HUDEP-2 (cell line): Measurements from ENCODE around the gene AP1S1.

Source experiments
- DNase-seq, 76 experiments: peaks; one replicate each; lab custom pipeline; 2025; ENCODE audit not compliant: unreplicated experiment in 76 of 76; lab: John Stamatoyannopoulos, UW

Gene AP1S1

DNA sequence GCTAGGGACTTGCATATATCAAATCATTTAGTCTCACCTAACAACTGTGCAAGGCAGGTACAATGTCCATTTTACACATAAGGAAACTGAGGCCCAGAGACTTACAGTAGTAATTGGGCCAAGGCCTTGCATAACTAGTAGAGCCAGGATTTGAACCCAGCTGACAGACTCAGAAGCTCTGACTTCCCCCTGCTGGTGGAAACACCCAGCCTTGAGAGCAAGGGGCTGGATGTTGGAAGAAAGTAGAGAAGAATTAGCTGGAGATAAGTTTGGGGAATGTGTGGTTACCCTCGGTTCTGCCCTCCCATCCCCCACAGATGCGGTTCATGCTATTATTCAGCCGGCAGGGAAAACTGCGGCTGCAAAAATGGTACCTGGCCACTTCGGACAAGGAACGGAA, 2.0 kb downstream of the AP1S1 start:
- peak in 2 of 76 experiments; percentile 8 to 19 for DNase-seq

DNA sequence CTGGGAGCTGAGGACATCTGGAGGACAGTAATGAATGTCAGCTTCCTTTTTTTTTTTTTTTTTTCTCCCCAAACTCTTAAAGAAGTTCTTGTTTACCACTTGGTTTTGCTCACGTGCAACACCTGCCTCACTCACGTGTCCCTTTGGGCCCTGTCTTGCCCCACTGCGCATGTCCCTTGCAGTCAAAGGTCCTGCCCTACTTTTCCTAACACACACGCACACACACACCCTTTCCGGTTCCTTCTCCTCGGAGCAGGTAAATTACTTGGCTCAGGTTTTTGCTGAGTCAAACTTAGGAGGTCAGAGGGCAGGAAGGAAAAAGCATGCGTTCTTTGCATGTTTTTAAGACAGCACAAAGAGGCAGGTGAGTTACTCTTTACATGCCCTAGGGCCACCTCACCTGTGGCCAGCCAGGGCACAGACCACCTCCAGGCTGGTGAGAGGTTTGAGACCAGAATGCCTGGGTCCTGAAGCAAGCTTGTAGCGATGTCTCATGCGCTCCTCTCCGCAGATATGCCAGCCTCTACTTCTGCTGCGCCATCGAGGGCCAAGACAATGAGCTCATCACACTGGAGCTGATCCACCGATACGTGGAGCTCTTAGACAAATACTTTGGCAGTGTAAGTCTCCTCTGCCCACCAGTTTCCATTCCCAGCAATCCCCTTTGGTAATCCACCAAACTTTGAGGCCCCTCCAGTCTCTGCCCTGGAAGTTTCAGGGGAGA, 2.8 kb downstream of the AP1S1 start:
- no peak for DNase-seq

DNA sequence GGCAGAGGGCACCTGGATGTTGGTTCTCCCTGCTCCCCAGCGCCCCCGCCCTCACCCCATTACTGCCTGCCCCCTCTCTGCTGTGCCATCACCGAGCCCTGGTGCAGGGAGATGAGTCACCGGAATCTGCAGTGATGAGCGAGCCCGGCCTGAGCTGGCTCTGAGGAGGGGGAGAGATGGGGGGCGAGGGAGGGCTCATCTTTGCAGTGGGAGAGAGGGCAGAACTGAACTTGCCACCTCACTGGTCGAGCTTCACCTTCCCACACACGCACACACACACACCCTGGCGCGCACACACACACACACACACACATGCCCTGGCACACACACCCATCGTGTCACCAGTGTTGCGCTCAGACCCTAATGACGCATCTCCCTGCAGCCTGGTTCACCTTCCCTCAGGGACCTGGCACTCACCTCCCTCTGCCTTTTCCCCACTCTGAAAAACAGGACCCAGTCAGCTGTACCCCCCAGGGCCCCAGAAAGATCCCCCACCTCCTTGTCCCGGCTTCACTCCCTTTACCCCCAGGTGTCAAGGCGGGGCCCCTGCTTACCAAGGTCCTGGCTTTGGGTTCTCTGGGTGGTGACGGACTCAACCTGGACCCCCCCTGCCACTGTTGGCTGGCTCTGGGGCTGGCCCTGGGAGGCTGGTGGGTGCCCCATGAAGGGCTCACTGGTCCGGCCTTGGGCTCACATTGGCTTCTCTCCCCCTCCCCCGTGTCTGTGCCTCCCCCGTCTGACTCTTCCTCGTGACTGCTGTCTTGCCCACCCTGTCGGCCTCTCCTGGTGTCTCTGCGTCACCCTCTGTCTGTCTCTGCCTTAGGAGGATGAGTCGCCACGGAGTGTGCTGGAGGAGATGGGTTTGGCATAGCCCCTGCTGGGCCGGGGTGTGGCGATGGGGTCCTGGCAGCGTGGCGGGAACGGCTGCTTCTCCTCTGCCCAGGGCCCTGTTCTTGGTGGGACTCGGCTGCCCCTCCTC, 5.7 kb downstream of the AP1S1 start:
- no peak for DNase-seq

DNA sequence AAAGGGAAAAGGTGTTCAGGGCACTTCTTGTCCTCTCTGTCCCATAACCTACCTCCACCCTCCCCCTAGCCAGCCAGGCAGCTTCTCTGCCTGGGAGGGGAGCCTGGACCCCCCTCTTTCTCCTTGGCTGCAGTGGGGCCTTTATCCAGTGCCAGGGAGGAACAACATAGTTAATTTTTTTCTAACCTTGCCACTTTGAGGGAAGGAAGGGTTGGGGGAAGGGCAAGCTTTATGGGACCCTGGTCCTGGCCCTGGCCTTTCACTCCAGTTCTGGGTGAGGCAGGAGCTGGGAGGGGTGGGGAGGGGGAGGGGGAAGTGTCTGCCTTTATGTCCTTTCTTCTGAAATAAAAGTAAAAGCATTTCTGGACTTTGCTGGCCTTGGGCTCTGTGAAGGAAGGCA, 6.6 kb downstream of the AP1S1 start:
- no peak for DNase-seq

DNA sequence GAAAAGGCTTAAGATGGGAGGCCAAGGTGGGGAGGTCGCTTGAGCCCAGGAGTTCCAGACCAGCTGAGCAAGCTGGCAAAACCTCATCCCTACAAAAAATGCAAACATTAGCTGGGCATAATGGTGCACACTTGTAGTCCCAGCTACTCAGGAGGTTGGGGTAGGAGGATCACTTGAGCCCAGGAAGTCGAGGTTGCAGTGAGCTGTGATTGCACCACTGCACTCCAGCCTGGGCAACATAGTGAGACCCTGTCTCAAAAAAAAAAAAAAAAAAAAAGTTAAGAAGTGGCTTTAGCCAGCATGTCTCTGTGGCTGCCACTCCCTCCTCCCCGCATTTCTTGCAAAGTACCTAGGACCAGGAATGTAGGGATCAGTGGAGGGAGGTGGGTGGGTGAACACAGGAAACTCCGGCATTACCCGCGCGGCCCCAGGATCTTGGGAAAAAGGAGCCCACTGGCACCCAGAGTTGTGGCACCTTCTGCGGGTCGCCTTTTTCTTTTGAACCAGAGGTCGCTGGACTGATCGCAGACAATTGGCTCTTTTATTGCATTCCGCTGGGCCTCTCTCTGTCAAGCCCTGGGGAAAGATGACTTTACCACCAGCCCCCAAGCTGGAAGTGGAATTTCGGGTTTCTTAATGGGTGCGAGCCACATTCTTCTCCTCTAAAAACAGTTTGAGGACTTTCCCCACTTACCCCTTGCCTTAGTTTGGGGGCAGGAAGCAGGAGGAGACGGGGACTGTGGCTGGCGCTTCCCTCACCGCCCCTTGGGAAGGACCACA, 7.6 kb downstream of the AP1S1 start:
- no peak for DNase-seq

DNA sequence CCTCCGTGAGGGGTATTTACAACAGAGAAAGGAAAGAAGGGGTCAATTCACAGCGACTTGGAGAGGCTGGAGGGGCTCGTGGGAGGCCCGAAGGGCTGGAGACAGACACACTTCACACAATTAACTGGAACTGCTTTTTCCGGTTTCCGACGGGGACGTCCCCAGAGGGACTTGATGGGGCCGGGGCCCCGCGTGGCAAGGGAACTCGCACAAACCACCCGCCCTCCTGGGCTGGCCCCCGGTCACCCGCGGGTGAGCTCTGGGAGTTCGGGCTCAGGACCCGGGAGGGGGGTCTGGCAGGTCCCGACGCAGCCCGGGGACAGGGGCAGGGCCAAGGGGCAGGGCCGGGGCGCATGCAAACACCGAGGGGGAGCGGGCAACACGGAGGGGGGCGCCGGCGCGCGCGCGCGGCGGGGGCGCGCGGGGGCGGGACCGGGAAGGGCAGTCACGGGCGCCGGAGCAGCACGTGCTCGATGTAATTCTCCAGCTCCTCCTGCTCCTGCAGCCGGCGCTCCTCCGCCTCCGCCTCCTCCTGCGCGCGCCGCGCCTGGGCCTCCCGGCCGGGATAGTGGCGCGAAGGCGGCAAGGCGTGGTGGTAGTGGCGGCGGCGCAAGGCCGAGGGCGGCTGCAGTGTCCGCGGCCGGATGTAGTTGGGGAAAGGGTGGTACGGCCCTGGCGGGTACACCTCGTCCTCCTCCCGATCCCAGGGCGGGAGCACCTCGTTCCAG, 8.4 kb downstream of the AP1S1 start:
- DNase-seq, result peak in 63 of 76 experiments; percentile 3 to 86 (median 61)

DNA sequence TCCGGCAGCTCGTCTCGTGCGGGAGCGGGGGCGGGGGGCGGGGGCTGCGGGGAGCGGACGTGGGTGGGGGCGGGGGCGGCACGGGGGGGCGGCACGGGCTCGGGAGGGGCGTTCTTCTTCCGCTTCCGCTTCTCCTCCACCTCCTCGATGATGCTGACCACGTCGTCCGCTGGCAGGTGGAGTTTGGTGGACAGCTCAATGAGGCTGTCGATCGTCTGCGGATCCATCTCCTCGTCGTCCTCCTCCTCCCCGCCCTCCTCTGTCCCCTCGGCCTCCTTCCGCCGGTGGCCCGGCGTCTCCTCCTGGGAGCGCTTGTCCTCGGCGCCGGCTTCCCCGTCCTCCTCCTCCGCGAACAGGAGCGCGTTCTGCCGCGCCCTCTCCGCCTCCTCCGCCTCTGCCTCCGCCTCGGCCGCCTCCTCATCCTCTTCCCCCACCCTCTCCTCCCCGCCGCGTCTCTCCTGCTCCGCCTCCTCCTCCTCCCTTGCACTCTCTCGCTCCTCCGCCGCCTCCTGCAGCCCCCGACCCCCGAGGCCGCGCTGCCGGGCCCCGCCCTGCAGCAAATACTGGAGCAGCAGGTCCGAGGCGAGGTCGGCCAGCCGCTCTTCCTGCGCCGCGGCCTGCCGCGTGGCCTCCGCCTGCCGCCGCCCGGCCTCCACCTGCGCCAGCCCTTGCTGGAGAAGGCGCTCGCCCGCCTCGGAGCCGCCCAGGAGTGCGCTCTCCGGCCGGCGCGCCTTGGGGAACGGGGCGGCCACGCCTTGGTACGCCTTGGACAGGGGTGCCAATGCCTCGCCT, 9.2 kb downstream of the AP1S1 start:
- peak in 67 of 76 experiments; percentile 4 to 86 (median 62) for DNase-seq

DNA sequence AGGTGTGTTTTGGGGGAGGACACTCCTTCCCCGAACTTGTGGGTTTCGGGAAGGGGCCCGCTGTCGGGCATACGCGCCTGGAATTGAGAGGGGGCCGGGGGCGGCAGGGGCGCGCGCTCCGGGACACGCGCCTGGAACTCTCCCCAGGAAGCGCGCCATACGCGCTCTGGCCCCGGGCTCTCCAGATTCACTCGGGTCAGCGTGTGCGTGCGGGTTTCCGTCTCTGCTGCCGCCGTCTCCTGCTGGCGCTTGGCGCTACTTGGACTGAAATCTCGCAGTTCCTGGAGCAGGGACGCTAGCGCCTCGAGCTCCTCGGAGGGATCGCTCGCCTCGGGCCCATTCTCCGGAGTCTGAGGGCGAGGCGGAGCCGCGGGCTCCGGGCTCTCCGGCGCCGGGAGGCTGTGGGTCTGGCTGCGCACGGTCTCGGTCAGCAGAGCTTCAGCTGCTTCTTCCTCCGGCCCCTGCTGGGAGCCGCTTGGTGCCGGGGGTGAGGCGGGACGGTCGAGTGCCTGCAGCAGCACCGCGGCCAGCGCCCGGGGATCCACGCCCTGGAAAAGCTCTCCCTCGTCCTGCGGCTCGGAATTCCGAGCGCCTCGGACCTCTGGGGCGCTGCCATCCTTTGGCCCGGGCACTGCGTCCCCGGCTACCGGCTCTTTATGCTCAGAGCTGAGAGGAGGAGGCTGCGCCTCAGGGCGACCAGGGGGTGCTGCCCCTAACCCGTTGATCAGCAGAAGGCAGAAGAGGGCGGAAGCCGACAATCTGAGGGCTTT, 10.0 kb downstream of the AP1S1 start:
- peak in 21 of 76 experiments; percentile 7 to 36 (median 15) for DNase-seq

DNA sequence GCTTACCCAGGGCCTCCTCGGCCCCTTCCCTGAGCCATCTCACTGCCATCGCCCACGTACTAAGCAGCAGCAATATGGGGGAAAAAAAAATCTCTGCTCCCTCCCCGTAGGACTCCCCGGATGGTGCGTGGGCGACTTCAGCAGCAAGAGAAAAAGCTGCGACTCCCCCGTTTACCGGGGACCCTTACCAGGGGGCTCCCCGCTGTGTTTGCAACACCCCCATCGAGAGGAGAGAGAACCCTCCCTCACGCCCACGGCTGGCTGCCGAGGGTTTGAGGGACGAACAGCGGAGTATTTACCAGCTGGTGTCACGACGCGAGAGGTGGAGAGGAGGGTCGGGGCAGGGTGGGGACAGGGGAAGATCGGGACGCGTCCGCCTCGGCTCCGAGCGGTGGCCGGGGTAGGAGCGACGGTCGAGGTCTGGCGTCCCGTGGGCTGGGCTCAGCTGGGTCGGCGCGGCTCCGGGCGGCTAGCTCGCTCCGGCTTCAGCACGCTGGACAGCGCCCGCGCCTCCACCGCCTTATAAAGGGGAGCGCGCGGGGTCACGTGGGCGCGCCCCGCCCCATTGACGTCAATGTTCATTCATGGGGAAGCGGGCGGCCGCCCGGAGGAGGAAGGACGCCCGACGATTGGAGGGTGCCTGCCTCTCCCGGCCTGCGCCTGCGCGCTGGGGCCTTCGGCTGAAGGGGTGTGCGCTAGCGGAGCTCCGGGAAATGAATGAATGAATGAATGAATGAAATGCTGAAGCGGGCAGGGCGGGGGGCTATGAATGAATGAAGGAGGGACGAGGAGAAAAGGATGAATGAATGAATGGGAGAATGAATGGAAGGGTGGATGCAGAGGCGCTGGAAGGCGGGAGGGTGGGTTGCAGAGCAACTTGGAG, 11.0 kb downstream of the AP1S1 start, which contains the start of gene VGF:
Gene VGF, minus strand, starts transcription at position 495 of the 883 bp plus-strand sequence. CDS start 726 bp downstream, outside the sequence.
- peak in 75 of 76 experiments; percentile 6 to 96 (median 90) for DNase-seq

DNA sequence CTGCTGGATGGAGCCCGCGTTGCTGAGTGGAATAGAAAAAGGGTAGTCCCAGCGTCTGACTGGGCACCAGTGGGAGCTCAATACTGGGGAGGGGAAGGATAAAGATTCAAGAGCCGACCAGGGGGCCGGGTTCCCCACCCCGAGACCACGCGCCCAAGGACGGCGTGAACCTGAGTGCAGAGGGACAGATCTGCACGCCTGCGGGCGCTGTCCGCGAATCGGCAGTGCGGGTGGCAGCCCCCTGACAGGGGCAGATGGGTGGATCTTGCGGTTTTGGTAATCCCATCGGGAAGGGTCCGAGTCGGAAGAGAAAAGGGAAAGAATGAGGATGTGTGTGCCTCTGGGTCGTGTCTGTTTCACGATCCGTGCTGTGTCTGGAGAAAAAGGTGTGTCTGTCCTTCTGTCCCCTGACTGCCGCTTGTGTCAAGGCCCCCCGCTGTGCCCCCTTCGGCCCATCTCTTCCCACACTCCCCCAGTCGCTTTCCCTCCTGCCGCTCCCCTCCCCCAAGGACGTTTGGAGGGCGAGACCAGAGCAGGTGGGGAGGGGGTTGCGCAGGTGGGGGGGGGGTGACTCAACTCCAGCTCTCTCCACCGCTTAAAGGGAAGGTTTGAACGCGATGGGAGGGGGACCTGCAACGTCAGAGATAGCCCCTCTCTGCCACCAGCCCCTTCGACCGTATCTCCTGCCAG, 11.8 kb downstream of the AP1S1 start:
- DNase-seq, result no peak

DNA sequence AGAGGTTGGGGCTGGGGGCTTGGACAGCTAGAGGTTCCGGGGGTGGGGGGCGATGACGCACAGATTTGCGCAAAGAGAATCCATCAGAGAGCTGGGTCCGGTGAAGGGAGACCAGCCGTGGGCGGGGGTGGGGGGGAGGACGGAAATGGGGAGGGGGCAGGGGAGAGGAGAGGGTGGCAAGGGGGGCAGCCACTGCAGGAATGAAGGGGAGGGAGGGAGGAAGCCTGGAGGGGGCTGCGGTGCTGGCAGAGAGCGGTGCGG, 12.3 kb downstream of the AP1S1 start:
- DNase-seq, result no peak

DNA sequence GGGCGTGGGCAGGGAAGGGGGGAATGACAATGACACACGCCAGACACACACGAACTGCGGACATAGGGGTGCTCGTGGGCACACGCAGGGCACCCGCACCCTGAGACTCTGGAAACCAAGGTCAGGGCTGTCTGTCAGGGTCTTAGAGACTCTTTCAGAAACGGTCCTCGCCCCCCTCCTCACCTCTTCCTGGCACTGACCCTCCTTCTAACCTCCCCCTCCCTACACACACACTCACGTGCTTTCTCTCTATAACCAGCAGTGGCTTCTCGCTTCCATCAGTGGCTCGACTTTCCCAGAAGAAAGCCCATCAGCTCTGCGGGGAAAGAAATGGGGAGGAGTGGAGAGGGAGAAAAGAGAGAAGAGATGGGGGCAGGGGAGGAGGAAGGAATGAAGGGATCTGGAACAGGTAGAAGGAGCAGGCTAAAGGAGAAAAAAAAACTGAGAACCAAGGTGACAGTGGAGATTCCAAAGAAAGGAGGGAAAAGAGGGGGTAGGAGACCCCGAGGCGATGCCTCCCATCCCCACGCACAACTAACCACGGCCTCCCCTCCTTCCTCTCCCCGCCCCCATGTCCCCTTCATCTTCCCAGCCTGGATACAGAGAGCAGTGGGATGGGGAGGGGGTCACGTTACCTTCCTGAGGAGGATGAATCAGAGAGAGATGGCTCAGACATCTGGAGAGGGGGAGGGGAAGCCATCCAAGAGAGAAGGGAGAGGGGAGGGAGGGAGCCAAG, 12.8 kb downstream of the AP1S1 start:
- DNase-seq, result no peak

DNA sequence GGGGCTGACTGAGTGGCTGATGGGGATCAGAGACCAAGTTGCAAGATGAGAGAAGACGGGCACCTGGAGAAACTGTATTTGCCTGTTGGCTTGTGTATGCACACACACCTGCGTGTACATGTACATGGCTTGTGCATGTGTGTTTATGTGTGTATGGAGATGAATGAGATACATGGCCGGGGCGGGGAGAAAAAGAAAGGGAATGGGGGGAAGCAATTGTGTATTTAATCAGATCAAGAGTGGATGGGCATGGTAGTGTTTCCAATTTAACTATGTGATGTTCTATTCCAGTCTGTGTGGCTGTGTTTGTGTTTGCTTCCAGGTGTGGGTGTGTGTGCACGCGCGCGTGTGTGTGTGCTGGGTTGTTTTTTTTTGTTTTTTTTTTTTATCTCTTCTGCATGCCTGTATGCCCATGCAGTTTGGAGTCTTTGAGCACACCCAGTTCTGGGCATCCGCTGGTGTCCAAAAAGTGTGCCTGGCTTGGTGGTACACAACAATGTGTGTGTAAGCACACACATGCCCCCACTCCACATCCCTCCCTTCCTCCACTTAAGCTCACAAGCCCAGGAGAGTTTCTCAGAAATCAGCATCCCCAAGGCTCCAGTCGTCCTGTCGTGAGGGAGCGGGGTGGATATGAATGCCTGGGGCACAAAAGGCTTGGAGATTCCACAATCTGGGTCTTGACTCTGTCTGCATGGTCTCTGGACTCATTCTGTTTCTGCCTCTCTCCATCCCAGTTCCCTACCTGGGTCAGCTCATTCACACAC, 13.6 kb downstream of the AP1S1 start:
- DNase-seq, result no peak

DNA sequence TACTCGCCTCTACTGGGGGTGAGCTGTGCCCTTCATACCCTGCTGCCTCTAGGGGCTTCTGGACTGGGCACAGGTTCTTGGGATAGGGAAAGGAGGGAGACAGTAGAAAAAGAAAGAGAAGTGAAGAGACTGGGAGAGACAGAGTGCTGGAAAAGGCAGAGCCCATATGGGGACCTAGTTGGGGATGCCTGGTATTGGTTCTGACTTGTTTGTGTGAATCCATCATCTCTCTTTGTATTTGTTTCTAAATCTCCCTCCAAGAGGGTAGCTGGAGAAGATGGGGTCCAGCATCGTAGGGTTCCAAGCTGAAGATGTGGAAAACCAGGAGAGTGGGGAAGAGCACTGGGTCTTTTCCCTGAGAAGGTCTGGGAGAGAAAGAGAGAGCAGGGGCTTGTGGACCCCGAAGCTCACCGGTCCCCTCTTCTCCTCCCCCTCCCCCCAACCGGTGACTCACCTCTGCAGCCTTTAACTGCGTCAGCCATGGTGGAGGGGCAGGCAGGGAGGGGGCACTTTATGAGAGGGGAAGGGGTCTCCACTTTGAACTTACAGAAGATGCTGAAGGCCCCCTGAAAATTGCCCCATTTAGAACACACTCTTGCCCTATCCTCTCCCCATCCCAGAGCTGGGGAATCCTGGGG, 14.3 kb downstream of the AP1S1 start:
- no peak for DNase-seq

DNA sequence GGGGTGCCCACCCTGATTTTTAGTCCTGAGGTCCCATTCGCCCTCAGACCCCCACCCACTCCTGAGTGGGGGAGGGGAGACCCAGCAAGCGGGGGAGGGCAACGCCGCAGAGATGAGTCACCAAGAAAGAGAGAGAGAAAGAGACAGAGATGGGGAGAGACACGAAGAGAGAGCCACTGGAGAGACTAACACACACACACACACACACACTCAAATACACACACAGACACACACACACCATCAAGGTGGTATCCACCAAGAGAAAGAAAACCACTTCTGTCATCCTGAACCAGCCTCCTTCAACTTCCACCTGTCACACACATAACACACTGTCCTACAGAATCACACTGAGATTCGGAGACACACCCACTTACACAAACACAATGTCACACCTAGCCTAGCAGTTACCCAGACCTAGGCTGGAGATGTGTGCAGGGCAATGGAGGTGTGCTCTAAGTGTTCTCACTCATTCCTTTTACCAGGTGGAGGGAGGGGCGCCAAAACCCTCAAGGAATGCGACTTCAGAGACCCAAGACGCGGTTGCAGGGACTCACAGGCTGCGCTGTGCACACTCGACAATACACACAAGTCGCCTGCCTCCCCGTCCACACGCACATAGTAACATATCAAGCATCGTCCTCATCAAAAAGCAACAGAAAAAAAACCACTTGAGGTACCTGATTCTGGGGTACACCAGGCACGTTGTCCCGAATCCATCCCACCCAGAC, 15.0 kb downstream of the AP1S1 start:
- peak in 1 of 76 experiments; percentile 37 for DNase-seq
